Colon (tissue), 2 donors: ENCODE measurements around the gene SLC8A1.

Experiments used
- FAIRE-seq: peaks from 2 replicates; lab custom pipeline; 2012; peaks lifted over from hg19 to GRCh38; lab: Jason Lieb, UNC
- donor health status: control.
- donor health status: control.

Gene SLC8A1

DNA sequence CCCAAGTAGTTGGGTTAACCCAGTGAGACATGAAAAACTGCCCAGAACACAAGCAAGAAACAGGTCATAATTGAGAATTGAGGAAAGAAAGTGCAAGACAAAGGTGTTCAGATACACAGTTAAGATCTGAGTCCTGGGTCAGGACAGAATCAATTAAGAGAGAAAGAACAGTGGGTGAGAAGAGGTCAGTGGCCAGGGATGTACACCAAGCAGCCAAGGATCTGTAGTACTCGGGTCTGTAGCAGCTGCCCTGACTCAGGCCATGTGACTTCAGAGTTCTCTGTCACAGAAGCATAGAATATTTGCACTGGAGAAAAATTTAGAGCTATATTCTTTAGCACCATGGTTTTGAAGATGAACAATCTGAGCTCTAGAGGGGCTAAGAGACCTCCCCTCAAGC lies 141.6 kb downstream of the SLC8A1 start:
- no peak for FAIRE-seq

DNA sequence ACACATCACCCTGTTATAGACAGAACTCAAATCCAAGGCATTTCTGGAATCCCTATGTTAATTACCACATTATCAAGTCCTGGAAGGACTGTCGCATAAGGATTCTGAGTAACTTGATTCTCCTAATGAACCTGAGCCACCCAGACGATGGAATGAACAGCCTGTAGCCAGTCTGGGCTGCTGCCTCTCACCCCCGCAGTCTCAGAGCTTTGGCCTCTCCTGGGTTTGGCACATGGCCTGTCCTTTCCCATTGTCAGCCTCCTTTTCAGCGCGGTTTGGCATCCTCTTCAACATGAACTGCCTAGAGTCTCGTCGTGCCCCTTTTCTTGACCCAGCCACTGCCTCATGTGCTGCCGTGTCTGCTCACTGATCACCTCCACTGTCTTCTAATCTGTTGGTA lies 147.6 kb downstream of the SLC8A1 start:
- FAIRE-seq, result no peak

DNA sequence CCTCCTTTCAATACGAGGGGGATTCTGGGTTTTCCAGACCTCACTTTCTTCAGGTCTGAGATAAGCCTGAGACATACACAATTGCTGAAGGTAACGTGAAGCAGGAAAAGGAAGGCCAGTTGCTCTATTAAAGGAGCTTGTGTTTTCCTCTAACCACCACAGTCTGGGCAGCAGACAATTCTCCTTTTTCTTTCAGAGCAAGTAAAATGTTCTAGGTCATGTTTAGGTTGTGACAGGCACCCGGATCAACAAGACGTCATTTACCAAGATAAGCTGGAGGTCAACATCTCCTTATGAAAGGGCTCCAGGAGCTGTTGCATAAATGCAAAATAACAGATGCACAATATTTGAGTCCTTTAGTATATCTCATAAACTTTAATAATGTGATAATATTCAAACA lies 148.1 kb downstream of the SLC8A1 start:
- no peak for FAIRE-seq

DNA sequence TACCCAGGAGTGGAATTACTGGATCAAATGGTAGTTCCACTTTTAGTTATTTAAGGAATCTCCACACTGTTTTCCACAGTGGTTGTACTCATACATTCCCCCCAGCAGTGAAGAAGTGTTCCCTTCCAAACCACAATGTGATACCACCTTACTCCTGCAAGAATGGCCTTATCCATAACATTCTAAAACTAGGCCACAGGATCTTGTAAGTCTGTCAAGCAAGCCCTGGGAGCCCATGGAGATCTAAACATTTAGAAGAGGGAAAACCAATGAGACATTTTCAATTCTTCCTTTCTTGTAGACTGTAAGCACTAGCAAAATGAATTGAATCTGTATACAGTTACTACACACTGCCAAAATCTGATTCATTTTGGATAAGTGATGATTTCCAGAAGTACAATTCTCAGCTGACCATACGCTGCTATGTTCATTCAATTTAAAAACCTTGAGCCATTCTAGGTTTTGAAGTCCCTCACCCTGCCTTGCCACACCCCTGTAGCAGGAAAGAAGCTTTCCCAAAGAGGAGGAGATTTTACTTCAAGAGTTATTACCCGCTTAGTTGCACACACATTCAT lies 149.1 kb downstream of the SLC8A1 start:
- no peak for FAIRE-seq

DNA sequence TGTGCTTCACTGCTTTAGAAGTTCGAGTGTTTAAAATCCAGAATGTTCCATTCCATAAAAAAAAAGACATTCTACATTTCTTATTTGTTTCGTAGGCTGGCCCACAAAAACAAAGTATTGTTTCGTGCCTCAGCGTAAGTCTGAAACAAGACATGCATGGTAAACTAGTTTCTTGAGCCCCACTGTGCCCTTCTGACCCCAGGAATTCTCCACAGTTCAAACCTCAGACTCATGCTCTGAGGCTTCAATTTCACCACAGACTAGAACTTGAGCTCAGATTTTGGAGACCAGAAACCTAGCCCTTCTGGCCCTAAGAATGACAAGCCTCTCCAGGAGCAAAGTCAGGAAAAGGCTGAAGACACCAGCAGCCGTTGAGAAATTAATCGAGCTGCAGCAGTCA lies 151.5 kb downstream of the SLC8A1 start:
- FAIRE-seq, result no peak

DNA sequence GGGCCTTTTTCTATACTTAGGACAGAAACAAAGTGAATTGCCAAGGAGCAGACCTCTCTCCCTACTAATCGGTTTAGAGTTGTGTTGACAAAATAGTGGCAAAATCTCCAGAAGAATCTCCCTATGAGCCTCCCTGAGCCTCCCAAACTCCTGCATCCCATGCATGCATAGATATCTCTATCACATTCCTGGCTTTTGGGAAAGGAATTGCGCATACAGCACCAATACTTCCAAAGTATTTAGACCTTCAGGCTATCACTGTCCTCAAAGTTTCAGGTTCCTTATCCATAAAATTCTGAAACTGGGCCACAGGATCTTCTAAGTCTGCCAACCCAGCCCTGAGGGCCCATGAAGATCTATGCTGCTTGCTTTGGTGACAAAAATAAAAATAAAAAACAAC lies 152.1 kb downstream of the SLC8A1 start:
- no peak for FAIRE-seq

DNA sequence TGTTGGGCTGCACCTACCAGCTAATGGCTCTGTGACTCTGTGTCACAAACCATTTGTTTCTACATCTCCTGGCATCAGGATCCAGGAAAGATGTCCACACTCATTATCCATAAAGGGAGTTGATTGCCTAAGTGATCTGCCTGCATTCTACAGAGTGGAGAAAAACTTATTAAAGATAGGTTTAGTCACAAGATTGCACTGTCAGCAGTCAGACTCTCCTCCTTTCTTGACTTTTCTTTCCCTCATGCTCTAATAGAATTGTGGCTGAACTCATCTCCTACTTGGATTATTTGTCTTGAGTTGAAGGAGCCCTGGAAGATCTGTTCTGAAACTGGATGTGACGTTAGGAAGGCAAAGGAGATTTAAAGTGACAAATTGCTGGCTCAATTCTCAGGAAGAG lies 152.7 kb downstream of the SLC8A1 start:
- FAIRE-seq, result no peak

DNA sequence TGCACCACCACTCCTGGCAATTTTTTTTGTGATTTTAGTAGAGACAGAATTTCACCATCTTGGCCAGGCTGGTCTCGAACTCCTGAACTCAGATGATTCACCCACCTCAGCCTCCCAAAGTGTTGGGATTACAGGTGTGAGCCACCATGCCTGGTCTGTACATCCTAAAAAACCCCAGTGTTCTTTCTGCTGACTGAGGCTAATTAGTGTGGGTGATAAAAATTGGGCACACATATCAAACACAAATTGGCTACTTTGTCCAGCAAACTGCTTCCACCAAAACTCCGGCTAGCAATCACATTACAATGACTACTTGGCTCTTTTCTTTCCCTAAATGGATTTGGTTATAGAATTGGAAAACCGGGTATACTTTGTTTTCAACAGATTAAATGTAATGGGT lies 153.9 kb downstream of the SLC8A1 start:
- FAIRE-seq, result no peak

DNA sequence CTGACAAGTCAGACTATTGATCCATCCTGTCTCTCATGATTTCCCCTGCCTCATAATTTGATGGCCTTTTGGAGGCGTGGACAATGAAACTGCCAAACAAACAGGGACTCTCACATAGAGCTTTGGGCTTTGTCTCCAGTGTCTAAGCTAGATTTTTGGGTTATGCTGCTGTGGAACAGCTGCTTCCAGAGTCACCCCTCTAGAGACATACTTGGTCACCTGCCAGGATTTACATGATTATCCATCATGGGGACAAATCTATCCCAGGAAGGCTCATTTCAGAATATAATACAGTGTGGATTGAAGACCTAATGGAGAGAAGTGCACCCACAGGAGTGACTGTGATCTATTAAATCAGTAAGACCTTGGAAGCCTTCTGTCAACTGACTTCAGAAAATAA lies 159.6 kb downstream of the SLC8A1 start:
- no peak for FAIRE-seq

DNA sequence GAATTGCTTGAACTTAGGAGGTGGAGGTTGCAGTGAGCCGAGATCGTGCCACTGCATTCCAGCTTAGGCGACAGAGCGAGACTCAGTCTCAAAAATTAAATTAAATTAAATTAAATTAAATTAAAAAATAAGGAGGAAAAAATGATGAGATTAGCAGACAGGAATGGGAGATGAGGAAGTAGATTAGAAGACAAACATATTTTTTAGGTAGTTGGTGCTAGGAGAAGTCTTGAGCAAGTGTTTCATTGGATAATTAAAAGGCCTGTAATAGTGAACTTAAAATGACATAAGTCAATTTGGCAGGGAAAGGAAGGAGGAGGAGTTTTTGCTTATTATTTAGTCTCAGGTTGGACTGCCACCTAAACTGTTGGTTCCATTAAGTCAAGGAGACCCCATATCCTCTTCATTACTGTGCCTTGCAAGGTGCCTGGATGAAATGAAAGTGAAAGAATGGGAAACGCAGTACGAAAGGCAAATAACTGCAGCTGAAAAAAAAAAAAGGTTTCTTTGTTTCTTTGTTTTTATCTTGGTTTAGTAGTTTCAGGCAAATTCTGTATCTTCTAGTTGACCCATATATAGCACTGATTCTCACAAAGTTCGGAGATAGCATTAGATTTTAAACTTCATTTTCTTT lies 162.0 kb downstream of the SLC8A1 start:
- no peak for FAIRE-seq

DNA sequence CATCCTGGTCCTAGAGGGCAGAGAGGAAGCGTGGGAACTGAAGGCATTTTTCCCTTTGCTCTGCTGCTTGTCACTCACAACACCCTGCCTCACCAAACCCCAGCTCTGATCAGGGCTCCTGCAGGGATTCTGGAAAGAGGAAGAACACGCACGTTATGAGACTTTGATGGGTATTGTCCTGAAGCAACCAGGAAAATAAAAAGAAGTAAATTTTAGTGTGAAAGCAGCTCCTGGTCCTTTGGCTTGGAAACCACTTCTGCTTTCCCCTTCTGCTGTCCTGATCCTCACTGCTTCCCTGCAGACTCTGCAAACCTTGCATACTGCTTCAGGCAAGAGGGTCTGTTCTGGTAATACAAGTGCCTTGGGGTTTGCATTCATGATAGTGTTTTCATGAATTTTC lies 164.1 kb downstream of the SLC8A1 start:
- no peak for FAIRE-seq

DNA sequence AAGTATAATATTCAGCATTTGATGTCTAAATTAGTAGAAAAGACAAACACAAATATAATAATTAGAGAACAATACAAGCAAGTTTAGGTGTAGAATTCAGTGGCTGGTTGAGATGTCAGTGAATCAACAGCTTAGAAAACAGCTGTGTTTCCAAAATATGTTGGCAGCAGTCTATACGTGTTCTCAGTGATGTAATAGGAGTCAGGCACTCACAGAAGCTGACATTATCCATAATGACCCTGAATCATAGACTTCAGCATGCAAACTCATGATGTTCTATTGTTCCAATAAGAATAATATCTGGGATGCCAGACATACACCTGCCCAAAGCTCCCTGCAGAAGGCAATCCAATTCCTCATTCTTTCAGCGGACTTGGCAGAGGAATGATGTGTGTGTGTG lies 164.7 kb downstream of the SLC8A1 start:
- FAIRE-seq, result no peak

DNA sequence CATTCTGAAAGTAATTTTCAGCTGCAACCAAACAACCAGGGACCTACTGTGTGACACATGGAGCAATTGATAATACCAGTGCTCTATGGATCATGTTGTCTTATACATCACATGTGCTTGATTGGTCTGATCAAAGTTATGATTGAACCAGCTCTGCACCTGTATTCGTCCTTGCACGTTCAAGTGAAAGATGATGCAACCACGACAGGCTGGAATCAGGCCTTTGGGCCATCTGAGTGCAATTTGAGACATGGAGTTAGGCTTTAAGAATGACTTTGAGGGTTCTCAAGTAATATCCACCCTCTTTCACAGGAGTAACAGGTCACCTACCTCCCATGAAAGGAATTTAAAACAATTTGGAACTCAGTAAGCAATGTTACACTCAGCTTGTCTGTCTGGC lies 165.2 kb downstream of the SLC8A1 start:
- FAIRE-seq, result no peak

DNA sequence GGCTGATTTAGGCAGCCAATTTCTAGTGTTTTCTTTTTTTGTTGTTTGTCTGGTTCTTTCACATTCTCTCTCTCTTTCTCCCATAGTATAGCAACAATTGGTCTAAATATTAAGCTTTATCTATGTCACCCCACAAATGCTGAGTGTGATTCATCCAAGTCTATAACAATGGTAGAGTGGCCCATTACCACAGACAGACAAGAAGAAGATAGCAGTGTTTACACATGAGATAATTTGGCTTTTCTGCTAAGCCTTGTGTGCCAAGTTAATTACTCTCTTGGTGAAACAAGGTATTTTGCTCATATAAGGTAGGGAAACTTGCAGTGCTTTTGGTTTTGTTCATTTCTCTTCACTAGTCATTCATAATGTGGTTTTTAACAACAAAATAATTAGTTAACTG lies 166.5 kb downstream of the SLC8A1 start:
- no peak for FAIRE-seq

DNA sequence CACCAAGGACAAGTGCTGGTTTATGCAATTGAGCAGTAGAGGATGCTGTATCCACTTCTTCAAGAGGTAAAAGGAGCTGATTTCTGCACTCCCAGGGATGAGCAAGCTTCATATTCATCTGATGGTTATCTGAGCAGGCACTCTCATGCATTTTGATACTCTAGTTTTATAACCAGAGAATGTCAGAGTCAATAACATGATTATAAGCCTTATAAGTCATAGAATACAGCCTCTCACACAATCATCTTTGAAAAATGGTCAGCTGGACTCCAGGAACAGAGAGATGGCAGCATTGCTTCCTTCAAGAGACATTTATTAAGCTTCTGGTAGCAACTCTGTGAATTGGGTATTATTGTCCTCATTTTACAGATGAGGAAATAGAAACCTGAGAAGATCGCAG lies 167.1 kb downstream of the SLC8A1 start:
- FAIRE-seq, result no peak

DNA sequence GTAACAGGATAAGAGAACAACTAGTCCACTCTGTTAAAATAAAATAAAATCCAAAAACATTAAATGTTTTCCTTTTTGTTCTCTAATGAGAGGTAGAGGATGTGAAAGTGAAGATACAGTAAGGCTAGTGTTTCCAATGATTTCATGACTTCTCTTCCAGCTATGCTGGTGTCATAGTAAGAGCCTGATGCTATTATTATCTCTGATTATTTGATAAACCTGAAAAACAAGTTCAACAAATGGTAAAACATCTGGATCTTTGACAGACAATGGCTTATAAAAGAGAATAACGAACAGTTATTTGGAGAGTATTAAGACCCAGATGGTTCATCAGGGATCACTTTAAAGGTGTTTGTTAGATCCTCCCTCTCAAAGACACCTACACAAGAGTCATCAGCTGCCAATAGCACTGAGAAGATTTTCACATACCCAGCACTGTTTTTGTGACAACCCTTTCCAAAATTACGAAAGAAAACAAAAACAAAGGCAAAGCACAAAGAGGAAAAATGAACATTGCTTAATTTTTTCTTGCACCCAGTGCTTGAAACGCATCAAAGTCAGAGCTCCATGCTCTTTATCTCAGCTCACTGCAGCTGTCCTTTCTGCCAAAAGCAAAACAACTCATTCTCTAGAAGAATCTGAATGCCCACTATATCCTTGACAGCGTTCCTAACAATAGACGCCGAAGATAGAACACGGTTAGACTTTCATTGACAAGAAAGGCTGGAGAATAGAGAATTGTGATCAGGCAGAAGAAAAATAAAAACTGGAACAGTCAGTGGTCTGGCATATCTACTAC lies 168.6 kb downstream of the SLC8A1 start:
- no peak for FAIRE-seq

DNA sequence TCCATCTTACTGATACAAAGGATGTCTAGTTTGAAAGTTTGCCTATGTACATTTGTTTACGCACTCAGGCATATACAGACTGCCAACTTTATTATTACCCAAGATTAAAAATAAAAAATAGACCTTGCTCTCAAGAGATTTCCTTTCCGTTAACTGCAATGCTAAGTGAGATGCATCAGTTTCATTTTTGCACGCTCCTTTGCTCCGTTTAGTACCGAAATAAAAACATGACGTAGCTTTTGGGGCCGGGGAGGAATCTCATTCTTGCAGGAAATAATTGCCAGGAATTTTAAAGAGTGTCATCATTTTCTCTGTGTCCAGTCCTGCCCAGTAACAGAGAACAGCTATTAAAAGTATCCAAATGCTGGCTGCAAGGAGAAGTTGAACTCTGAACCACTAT lies 169.5 kb downstream of the SLC8A1 start:
- FAIRE-seq, result no peak

DNA sequence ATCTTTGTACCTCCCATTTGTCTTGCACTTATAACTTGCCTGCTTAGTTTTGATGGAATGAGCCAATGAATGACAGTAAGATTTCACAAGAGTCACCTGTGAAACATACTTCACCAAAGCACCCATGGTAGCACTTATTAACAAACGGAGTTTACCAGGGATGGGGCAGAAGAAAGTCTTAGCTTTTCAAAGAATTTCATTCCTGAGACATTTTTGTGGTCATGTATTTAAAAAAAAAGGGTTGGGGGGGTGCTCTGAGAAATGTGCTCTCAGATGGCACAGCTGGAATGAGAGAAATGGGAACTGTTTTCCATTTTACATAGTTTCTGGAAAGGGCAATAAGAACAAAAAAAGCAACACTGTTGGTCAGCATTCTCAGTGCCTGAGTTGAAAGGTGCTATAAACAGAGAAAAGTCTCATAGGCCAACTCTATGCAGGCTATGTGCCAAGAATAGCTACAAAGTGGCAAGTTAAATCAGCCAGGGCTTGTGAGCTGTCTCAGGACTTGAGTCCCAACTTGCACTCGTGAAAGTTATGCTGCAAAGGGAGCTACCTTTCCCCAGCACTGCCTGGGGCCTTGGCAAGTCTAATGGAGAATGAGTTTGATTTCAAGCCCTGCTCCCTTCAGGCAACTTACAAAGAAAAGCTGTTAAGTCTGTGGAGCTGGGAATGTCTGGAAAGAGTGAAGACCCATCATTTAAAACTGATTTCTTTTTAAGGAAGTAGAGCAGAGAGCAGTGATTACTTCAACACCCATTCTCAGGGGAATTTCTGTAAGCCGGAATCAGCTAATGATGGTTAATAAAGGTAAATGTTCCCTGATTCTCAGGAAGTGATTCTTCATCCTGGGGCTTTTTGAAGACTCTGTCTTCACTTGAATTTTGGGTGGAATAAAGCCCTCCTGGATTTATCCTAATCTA lies 170.6 kb downstream of the SLC8A1 start:
- no peak for FAIRE-seq

DNA sequence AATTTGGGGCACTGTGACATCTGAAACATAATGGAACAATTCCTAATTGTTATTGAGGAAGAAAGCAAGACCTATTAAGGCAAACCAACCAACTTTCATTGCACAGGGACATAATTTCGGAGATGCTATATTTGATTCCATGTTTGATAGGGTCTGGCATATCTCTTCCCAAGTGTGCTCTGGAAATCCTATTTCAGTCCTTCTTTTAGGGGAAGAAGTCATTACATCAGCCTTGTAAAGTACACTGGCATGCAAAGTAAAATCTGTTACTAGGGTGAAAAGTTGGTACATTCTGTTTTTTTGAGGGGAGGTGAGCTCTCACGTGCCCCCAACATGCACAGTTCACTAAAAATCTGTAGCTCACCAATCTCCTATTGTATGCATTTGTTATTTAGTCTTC lies 172.4 kb downstream of the SLC8A1 start:
- no peak for FAIRE-seq

DNA sequence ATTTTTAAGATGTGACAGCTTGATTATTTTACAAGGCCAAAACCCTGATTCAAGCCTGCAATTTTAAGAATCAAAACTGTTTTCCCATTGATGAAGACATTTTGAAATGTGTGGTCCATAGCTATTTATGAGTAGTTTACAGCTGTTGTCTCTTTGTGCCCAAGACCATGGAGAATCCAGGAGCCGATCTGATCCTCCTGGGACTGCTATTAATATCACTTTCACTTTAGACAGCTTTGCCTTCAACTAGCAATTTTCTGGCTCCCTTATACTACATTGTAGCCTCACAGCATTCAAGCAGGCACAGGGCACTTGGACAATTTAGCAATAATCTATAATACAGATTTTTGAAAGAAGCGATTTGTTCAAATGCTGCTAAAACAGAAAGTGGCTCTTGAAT lies 172.9 kb downstream of the SLC8A1 start:
- FAIRE-seq, result no peak

DNA sequence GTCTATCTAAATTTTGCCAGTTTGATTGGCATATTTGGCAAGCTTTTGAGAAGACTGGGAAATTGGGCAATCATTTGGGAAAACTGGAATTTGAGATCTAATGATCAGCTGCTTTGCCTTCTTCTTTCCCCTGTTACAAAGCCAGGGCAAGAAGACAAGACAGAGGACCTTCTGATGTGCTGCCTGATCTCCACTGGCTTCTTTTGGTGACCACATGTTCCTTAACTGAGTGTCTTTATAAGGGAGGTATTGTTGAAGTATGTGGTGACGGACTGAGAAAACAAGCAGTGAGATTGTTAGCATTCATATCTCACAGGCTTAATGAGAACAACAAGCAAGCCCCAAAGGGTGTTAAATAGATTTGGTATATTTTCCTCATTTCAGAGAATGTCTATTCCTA lies 175.8 kb downstream of the SLC8A1 start:
- FAIRE-seq, result no peak

DNA sequence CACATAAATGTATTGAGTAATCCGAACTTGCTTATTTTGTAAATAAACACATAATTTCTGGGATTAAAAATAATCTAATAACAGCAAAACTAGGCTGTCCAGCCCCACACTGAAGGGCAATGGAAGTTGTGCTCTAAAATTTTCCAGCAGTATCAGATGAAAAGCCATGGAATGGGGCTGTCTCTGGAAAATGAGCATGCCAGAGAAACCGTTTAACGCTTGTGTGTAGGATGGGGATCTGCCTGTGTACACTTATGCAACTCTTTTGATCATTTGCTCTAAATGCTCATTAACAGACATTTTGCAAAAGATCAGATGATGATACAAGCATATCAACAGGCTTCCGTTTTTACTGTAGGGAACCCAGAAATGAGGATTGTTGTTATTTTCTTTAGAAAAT lies 177.6 kb downstream of the SLC8A1 start:
- FAIRE-seq, result no peak

DNA sequence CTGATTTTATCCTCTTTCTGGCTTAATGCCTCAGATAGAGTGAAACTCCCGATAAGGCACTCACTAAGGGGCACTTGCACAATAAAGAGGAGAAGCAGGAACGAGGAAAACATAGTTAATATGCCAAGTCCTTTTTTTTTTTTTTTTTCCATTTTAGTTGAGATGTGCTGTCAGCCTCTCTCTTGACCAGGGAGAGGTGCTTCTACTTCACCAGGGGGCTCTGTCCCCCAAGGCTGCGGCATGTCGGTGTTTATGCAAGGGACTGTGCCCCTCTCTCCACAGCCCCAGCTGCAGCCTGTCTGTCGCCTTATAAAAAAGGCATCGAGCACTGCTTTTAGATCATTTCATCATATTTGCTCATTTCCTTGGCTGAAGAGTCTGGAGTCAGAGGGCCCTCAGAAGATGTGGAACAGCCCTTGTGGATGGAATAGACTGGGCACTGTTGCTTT lies 178.1 kb downstream of the SLC8A1 start:
- no peak for FAIRE-seq
